Measurements from ENCODE around the gene ZNF710.
A peak's percentile ranks its signal among the peaks of the same experiment; 100 is the strongest.

The ZNF710 gene

DNA sequence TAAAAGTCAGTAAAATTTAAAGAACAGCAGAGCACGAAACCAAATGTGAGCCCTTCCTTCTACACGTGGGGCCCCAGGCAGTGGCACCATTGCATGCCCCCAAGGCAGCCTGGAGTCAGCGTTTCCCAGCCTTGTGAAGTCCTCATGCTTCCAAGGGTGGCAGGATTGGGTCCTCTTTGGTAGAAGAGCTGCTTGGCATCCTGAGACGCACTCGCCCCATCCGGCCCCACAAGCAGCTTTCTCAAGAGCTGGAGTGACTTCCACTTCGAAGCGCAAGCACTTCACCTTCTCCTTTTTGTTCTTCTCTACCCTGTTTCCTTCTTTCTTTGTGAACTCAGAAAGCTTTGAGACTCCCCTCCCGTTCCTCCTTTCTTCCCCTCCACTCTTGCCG is 34.7 kb downstream of the ZNF710 start:
- Histone ChIP-seq H3K36me3 (peaks cover 0 to 7% (median 0%) of the 10 kb centered on the region in 11 experiments; a peak in 1 of 22 replicates), H3K4me1 (peaks cover 97 to 100% (median 99%) of the 10 kb centered on the region in 10 experiments), H3K4me2 (peak overlapping the region; percentile 90 to 100 (median 98)), H4K20me1 (no peaks in the 10 kb centered on the region), H3K9ac (peak overlapping the region in 10 of 11 experiments; percentile 77 to 93 (median 86); a peak in 19 of 22 replicates), H3K9me3 (replicated peaks in 1 of 11) (no peaks in the 10 kb centered on the region), H3K27ac (peak overlapping the region; percentile 85 to 99 (median 95)), H3K4me3 (peak overlapping the region in 3 of 10 experiments; percentile 49 to 65 (median 58); a peak in 2 of 20 replicates), H3K27me3 (no peaks in the 10 kb centered on the region)
- TF ChIP-seq Cebpa-rat (IDR thresholded peaks at IDR 0.05), result no peak

DNA sequence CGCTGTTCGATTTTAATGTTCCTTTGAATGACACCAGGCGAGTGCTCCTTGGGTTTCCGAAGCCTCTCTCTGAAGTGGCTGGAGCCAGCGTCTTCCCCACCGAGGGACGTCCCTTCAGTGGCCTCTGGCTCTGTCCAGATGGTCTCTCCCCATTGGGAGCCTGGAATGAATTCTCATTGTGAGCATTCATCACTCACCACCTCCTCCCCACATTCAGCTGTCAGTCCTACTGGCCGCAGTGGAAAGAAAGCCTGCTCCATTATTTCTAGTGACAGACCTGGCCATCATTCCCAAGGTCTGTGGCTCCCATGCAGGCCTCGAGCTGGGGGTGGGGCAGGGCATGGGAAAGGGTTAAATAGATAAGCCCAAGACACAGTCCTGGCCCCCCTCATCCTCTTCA is 35.2 kb downstream of the ZNF710 start:
- Histone ChIP-seq H4K20me1 (no peaks in the 10 kb centered on the region), H3K27me3 (no peaks in the 10 kb centered on the region), H3K36me3 (peaks cover 0 to 7% (median 0%) of the 10 kb centered on the region in 11 experiments; a peak in 1 of 22 replicates), H3K4me3 (no peak overlapping the region), H3K27ac (peak overlapping the region; percentile 2 to 99 (median 78); a peak in 20 of 22 replicates), H3K4me2 (peak overlapping the region; percentile 71 to 100 (median 84)), H3K4me1 (peaks cover 98 to 100% (median 99%) of the 10 kb centered on the region in 10 experiments), H3K9ac (peak overlapping the region in 7 of 11 experiments; percentile 19 to 60 (median 34); a peak in 8 of 22 replicates), H3K9me3 (replicated peaks in 1 of 11) (no peaks in the 10 kb centered on the region)
- TF ChIP-seq Cebpa-rat (IDR thresholded peaks at IDR 0.05), result no peak

DNA sequence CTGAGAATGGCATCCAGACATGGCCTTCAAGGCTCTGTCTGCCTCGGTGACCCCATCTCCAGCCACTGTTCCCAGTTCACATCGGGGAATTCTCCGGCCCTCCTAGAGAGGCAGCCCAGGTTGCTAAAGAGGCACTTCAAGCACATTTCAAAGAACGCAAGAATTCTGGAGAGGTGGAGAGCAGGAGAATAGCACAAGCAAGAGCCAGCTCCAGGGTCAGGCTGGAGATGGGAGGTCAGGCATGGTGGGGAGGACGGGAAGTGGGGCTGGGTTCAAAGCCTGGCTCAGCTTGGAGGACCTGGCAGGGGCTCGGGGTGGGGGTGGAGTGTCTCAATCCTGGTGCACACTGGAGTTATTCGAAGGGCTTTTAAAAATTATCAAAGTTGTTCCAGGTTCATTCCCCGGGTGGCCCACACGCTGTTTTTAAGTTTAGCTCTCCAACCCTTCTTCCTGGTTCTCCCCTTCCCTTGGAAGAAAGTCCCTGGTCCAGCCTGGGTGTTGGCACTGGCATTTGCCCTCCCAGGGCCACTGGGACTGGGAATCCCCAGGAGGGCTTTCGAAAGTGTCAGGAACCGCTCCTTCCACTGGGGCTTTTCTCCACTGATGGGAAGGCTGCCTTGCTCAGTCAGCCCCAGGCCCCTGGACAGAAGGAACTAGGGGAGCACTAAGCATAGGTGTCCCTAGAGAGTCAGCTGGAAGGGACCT is 35.8 kb downstream of the ZNF710 start:
- no peaks in the 10 kb centered on the region for H3K27me3 ChIP-seq
- peak overlapping the region in 7 of 11 experiments; percentile 29 to 60 (median 46); a peak in 10 of 22 replicates for H3K9ac ChIP-seq
- H3K4me1 ChIP-seq, result peaks cover 98 to 100% (median 99%) of the 10 kb centered on the region in 10 experiments
- H3K36me3 ChIP-seq, result peaks cover 0 to 7% (median 0%) of the 10 kb centered on the region in 11 experiments; a peak in 1 of 22 replicates
- no peak overlapping the region for H3K4me3 ChIP-seq
- no peak for TF ChIP-seq Cebpa-rat (IDR thresholded peaks at IDR 0.05)
- peak overlapping the region; percentile 60 to 99 (median 78) for H3K27ac ChIP-seq
- H4K20me1 ChIP-seq, result no peaks in the 10 kb centered on the region
- H3K9me3 ChIP-seq (replicated peaks in 1 of 11), result no peaks in the 10 kb centered on the region
- peak overlapping the region; percentile 71 to 100 (median 84) for H3K4me2 ChIP-seq

DNA sequence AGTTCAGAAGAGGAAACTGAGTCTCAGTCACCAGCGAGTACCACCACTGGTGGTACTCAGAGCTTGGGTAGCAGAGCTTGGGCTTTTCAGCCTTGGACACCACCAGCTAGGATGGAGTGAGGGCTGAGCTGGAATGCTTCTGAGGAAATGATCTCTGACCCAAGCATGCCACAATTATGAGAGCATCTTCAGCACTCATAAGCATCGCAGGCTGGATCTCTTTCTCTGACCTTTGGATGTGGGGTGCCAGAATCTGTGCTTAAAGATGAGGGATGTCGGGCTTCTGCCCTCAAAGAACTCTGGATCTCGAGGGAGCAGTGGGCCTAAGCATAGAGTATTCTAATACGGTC is 36.4 kb downstream of the ZNF710 start:
- no peaks in the 10 kb centered on the region for H3K9me3 ChIP-seq (replicated peaks in 1 of 11)
- H3K4me3 ChIP-seq, result no peak overlapping the region
- no peaks in the 10 kb centered on the region for H4K20me1 ChIP-seq
- H3K4me2 ChIP-seq, result peak overlapping the region; percentile 71 to 100 (median 84)
- H3K27me3 ChIP-seq, result no peaks in the 10 kb centered on the region
- H3K4me1 ChIP-seq, result peaks cover 98 to 100% (median 99%) of the 10 kb centered on the region in 10 experiments
- TF ChIP-seq Cebpa-rat (IDR thresholded peaks at IDR 0.05), result no peak
- peak overlapping the region; percentile 60 to 99 (median 78) for H3K27ac ChIP-seq
- peak overlapping the region in 8 of 11 experiments; percentile 23 to 60 (median 36); a peak in 11 of 22 replicates for H3K9ac ChIP-seq
- peaks cover 0 to 12% (median 0%) of the 10 kb centered on the region in 11 experiments; a peak in 3 of 22 replicates for H3K36me3 ChIP-seq

DNA sequence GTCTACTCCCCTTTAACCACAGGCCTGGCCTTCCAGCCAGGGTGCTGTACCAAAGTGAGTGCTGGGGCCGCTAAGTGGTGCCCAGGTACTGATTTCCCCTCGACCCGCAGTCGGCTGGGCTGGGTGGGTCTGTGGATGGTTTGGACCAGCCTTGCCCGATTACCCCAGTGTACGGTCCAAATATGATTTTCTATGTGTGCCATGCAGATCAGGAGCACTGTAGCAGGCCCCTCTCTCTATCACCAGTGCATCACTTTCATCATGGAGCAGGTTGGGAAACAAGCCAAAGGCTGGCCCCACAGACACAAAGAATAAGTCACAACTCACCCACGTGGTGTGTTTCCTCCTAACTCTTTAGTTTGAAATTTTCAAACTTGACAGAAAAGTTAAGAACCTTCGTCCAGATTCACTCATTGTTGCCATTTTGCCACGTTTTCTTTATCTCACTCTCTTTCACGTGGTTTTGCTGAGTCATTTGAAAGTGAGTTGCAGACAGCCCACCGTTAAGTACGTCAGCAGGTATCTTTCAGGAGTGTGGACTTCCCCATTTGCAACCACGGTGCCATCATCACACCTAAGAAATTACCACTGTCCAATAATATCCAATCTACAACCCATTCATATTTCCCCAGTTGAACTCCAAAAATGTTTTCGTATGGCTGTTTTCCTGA is 37.0 kb downstream of the ZNF710 start:
- Histone ChIP-seq H4K20me1 (no peaks in the 10 kb centered on the region), H3K4me1 (peaks cover 98 to 100% (median 99%) of the 10 kb centered on the region in 10 experiments), H3K27me3 (no peaks in the 10 kb centered on the region), H3K4me2 (peak overlapping the region; percentile 71 to 100 (median 84)), H3K4me3 (no peak overlapping the region), H3K9me3 (replicated peaks in 1 of 11) (no peaks in the 10 kb centered on the region), H3K9ac (peak overlapping the region in 8 of 11 experiments; percentile 23 to 60 (median 36); a peak in 8 of 22 replicates), H3K27ac (peak overlapping the region; percentile 60 to 99 (median 78)), H3K36me3 (peaks cover 0 to 16% (median 0%) of the 10 kb centered on the region in 11 experiments; a peak in 3 of 22 replicates)
- no peak for TF ChIP-seq Cebpa-rat (IDR thresholded peaks at IDR 0.05)

DNA sequence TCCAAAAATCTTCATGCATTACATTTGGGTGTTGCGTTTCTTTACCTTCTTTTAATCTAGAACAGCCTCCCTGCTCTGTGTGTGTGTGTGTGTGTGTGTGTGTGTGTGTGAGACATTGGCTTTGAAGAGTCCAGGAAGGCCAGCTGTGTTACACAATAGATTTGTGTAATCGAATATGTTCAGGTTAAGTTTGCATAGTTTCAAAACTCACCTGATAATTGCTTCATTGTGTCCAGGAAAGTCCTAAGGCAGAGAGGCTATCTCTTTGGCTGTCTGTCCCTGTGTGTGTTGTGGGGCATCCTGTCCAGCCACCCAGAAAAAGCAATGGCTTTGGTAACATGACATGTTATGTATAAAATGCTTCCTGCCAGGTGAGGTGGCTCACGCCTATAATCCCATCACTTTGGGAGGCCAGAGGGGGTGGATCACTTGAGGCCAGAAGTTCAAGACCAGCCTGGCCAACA is 37.5 kb downstream of the ZNF710 start:
- Histone ChIP-seq H4K20me1 (no peaks in the 10 kb centered on the region), H3K4me2 (peak overlapping the region; percentile 71 to 100 (median 84)), H3K9me3 (replicated peaks in 1 of 11) (no peaks in the 10 kb centered on the region), H3K4me3 (no peak overlapping the region), H3K27me3 (no peaks in the 10 kb centered on the region), H3K4me1 (peaks cover 98 to 100% (median 99%) of the 10 kb centered on the region in 10 experiments), H3K36me3 (peaks cover 0 to 16% (median 0%) of the 10 kb centered on the region in 11 experiments; a peak in 3 of 22 replicates), H3K27ac (peak overlapping the region in 9 of 11 experiments; percentile 22 to 99 (median 69); a peak in 12 of 22 replicates), H3K9ac (no peak overlapping the region)
- TF ChIP-seq Cebpa-rat (IDR thresholded peaks at IDR 0.05), result 0 out of 22 replicates have a peak, but pooled peaks of 1 of the 11 experiments have one; percentile 13

DNA sequence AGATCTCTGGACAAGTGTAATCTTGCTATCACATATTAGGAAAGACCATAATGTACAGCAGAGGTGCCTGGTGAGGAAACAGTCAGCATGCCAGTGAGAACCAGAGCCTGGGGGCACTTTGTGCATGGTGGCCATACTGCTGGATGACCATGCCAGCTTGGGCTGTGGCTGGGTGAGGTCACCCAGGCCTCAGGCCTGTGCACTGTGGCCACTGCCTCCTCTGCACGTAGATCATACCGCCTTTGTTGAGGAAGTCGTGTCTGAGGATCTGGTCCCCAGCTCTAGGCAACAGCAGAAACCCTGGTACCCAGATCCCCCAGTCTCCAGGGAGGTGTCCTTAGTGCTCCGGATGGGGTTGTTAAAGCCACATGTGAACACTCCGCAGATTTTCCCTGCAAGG is 38.9 kb downstream of the ZNF710 start:
- no peak for TF ChIP-seq Cebpa-rat (IDR thresholded peaks at IDR 0.05)
- peak overlapping the region in 10 of 11 experiments; percentile 19 to 99 (median 51); a peak in 20 of 22 replicates for H3K27ac ChIP-seq
- H3K4me1 ChIP-seq, result peaks cover 99 to 100% (median 100%) of the 10 kb centered on the region in 10 experiments
- no peaks in the 10 kb centered on the region; a peak in 1 of 22 replicates for H4K20me1 ChIP-seq
- H3K9me3 ChIP-seq (replicated peaks in 1 of 11), result no peaks in the 10 kb centered on the region
- peak overlapping the region; percentile 71 to 100 (median 84) for H3K4me2 ChIP-seq
- H3K36me3 ChIP-seq, result peaks cover 0 to 26% (median 6%) of the 10 kb centered on the region in 11 experiments; a peak in 7 of 22 replicates
- H3K9ac ChIP-seq, result peak overlapping the region in 9 of 11 experiments; percentile 2 to 60 (median 20); a peak in 12 of 22 replicates
- no peak overlapping the region; a peak in 1 of 20 replicates for H3K4me3 ChIP-seq
- H3K27me3 ChIP-seq, result no peaks in the 10 kb centered on the region

DNA sequence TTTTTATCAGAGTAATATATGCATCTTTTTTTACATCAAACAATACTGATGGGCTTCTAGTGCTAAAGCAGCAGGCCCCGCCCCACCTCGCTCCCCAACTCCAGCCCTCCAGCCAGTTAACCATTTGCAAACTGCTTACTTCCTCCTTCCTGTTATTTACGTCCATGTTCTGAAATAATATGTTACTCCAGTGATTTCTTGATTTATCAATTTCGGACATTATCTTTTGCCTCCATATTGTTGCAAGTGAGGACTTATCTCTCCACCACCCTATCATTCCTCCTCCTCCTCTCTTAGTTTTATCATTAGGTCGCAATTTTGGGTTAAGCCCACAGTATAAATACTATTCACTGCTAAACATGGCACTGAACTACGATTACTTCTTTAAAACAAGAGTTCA is 39.5 kb downstream of the ZNF710 start:
- peak overlapping the region in 9 of 11 experiments; percentile 18 to 99 (median 50); a peak in 14 of 22 replicates for H3K27ac ChIP-seq
- no peaks in the 10 kb centered on the region for H3K27me3 ChIP-seq
- peaks cover 0 to 5% (median 0%) of the 10 kb centered on the region in 11 experiments; a peak in 2 of 22 replicates for H4K20me1 ChIP-seq
- no peak overlapping the region for H3K4me3 ChIP-seq
- H3K36me3 ChIP-seq, result peaks cover 0 to 31% (median 6%) of the 10 kb centered on the region in 11 experiments; a peak in 8 of 22 replicates
- H3K4me1 ChIP-seq, result peaks cover 99 to 100% (median 100%) of the 10 kb centered on the region in 10 experiments
- no peaks in the 10 kb centered on the region for H3K9me3 ChIP-seq (replicated peaks in 1 of 11)
- H3K4me2 ChIP-seq, result peak overlapping the region; percentile 71 to 100 (median 84)
- peak overlapping the region in 3 of 11 experiments; percentile 2 to 20 (median 11); a peak in 3 of 22 replicates for H3K9ac ChIP-seq
- TF ChIP-seq Cebpa-rat (IDR thresholded peaks at IDR 0.05), result no peak

Data from BLaER1 treated with 17β-estradiol and CSF1 and Interleukin-3, amounts not matched to agents 10 nM and 100 nM (cell line).